NCI-H2196 (cell line): ENCODE measurements around the gene SSH2.

Experiments
- DNase-seq: peaks from one replicate; lab custom pipeline; 2025; ENCODE audit not compliant: unreplicated experiment; lab: John Stamatoyannopoulos, UW

The SSH2 gene

GRCh38 chr17:29642171-29642611 is 287.8 kb downstream of the SSH2 start:
- DNase-seq = no peak

DNA sequence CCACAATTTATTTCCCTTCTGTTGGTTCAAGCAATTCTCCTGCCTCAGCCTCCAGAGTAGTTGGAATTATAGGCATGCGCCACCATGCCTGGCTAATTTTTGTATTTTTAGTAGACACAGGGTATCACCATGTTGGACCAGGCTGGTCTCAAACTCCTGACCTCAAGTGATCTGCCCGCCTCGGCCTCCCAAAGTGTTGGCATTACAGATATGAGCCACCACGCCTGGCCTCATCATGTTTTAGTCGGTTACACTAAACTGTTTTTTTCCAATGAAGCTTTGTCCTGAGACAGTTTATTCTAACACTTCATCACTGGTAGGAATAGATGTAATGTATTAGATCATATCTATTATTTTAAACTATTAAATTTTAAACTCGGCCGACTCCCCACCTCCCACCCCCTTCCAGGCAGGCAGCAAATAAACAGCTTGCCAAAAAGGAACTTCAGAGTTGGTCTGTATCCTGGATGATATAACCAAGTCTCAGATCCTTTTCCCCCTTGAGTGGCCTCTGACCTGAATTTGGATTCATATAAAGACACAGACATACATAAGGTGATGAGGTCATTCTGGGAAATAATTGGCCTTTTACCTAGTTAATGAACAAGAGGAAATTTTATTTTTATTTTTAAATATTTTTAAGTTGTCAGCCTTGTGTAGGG is 288.9 kb downstream of the SSH2 start:
- DNase-seq = no peak

GRCh38 chr17:29640413-29640812 is 289.6 kb downstream of the SSH2 start:
- DNase-seq = no peak

DNA sequence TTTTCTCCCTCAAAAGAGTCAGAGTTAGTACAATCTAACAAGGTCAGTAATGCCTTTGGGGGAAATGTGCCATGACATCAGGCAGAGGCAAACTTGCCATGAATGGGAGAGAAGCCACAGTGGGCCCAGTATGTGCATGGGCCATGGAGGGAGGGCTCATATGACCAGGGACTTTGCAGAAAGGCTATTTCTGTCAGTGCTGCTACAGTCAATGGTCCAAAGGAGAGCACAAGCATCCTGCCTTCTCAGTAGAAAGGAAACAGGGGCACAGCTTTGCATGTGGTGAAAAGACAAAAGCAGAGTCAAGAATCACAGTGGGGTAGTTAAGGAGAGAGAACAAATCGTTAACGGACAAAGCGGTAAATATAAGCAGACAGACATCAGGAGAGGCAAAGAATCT is 296.1 kb downstream of the SSH2 start:
- DNase-seq = no peak

- DNase-seq = no peak
Measured at GRCh38 chr17:29630630-29631193, 299.3 kb downstream of the SSH2 start.

GRCh38 chr17:29629839-29630238 is 300.2 kb downstream of the SSH2 start:
- no peak for DNase-seq

GRCh38 chr17:29628644-29629043 is 301.4 kb downstream of the SSH2 start:
- DNase-seq = no peak

GRCh38 chr17:29627951-29628350 is 302.1 kb downstream of the SSH2 start:
- DNase-seq = no peak

- no peak for DNase-seq
Measured at GRCh38 chr17:29625037-29625750, 304.8 kb downstream of the SSH2 start.

DNA sequence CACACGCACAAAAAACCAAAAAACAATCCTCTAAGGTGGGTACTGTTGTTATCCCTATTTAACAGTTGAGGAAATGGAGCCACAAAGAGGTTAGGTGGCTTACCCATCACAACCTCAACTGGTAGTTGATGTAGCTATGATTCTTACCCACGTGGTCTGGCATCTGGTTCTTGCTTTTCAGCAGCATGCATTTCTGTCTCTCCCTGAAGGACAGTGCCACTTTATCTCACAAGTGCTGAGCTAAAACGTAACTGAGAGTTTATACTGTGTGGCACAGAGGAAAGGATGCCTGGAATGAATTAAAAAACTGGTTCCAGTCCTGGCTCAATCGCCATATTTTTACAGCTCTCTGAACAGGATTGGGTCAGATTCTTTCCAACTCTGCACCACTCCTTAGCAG is 305.4 kb downstream of the SSH2 start:
- no peak for DNase-seq

- no peak for DNase-seq
Measured at GRCh38 chr17:29623283-29623647, 306.8 kb downstream of the SSH2 start.

GRCh38 chr17:29622337-29623282 is 307.4 kb downstream of the SSH2 start, which contains the start of gene CORO6:
TSS of gene CORO6 (minus strand) at chr17:29622912. CDS start at chr17:29621421, 1,491 bp downstream.
- DNase-seq = no peak

DNA sequence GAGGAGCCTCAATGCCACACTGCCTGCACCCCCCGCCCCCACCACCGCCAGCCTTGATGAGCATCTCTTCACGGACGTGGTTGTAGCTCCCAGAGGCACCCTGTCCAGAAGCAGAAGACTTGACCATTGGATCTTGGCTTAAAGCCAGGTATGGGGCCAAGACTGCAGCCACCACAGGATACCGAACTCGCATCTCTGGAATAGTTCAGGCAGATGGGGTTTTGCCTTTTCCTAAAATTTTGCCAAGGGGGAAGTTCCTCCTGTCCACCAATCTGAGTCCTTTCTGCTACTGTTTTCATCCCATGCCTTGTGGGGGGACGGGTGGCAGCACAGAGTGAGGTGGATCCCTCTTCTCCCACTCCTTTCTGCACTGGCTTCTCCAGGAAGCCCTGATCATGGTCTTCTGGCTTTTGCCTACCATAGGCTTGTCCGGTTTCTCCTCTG is 308.3 kb downstream of the SSH2 start:
- DNase-seq = no peak

GRCh38 chr17:29620779-29621500 is 309.1 kb downstream of the SSH2 start:
- DNase-seq = no peak

GRCh38 chr17:29620271-29620670 is 309.8 kb downstream of the SSH2 start:
- no peak for DNase-seq

DNA sequence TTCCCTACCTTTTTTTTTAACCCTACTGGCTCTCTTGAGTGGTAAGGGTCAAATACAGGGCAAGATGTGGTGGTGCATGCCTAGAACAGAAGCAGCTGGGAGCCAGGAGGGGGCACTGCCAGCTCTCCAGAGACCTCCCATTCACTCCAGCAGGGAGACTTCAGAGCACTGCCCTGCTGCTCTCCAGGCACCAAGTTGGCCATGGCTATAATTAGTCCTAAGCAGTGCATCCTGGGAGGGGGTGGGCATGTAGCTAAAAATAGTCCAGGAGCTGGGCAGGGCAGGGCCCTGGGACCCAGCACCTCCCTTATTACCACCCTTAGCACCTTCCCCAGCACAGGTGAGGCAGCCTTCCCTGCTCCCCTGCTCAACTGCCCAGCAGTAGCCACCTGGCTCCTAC is 310.8 kb downstream of the SSH2 start:
- no peak for DNase-seq

DNA sequence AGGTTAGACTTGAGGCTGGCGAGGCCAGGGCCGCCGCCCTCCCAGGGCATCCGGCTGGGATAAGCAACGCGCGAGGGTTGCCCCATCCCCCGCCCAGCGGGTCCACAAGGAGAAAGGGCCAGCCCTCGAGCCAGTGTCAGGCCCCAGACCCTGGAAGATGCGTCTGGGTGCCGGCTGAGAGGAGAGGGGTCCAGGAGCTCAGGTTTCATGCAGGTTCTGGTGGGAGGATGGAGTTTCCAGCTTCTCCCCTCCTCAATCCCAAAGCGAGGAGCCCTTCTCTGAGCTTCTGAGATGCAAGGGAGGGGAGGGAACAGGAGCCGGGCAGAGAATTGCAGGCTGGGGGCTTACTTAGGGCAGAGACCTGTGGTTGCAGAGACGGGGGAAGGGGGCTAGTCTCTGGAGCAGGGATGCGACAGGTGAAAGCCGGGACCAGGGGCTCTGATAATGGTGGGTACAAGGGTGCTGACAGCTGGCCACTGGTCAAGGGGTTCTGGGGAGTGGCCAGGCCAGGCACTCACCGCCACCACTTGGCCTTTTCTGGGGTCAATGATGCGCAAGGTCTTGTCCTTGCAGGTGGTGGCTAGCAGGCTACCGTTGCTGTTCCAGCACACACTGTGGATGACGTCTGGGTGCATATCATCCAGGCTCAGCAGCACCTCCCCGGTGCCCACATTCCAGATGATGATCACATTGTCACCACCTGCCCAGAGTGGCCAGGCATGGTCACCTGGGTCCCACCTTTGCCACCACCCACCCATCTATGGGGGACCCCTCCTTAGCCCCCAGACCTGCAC is 311.6 kb downstream of the SSH2 start:
- DNase-seq = no peak

DNA sequence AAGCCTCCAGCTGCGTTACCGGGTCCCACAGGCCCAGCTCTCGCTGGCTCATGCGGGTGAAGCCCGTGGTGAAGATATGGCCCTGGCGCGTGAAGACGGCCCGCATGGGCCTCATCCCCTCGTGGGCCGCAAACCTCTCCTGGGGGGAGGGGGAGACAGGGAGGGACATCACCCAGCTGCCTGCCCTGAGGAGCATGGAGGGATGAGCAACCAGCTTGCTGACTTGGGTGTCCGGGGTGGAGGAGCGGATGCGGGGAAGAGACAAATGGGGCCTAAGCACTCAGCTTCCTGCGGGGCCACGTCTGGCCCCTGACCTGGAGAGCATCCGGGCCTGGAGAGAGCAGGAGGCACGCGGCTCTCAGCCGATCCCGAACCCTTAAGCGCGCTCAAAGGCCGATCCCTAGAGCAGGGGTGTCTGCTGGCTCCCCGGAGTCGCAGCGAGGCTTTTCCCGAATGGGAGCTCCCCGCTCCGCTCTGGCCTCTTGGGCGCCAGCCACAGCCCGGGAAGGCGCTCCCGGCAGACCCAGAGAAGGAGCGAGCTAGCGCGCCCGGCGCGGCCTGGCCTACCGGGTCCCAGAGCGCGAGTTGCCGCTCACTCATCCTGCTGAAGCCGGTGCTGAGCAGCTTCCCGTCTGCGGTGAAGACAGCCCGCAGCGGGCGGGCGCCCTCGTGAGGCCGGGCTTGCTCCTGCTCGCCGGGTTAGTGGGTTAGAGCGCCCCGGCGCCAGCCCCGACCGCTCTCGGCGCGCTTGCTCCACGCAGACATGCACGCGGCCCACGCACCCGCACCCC is 312.4 kb downstream of the SSH2 start:
- no peak for DNase-seq

DNA sequence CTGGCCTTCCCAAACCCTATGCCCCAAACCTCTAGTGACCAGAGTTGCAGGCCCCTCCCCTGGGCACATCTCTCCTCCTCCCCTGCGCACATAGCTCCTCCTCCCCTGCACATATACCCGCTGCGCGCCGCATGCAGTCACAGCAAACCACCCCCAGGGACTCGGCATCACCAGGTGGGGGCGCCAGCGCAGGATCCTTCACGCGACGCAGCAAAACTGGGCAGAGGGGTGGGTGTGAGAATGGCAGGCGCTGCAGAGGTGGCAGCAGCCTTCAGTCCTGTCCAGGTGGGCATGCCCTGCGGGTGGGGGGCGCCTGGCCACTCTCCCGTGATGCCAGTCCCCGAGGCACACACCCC is 312.9 kb downstream of the SSH2 start:
- no peak for DNase-seq
